ENCODE data around the gene DNMT1. TPM values are rescaled to one million over a fixed set of nuclear protein-coding genes. Genes with fewer than 3 reads are reported as not detected.
"Not testable (repeated sequence)": the region's sequence is repeated elsewhere in the genome, so short reads cannot be mapped to it uniquely, and the experiment has no call there.

DNMT1 gene
- total RNA-seq, 6 experiments from 2014 or later = 12.6 to 37.3 (median 24.4) TPM

- Histone ChIP-seq H3K4me3 (no peak overlapping the region), H3K27ac (peak overlapping the region; percentile 69 to 90 (median 81)), H3K36me3 (no peaks in the 10 kb centered on the region), H3K9me3 (no peaks in the 10 kb centered on the region), H3K4me1 (peaks cover 0 to 48% (median 19%) of the 10 kb centered on the region in 4 donors), H3K27me3 (no peaks in the 10 kb centered on the region)
- DNase-seq (peak in 1 of 3 donors; percentile 38), ATAC-seq (peak in 3 of 4 donors; percentile 22 to 52 (median 24))
- 50% methylated on average over 6 of the region's 6 CpGs for WGBS (ENCODE audit: insufficient coverage, low coverage, low lambda C conversion rate, missing lambda C conversion rate)
- intact Hi-C loops (cut with DNase I) = no loop called here
- no peak for TF ChIP-seq CTCF (IDR thresholded peaks at IDR 0.05)
- no peak for TF ChIP-seq POLR2A (IDR thresholded peaks at IDR 0.05)
These were observed 42.9 kb upstream of the DNMT1 start for GRCh38 chr19:10237702-10238101.

- DNase-seq; H3K4me3 ChIP-seq; H3K36me3 ChIP-seq; H3K9me3 ChIP-seq; ATAC-seq; intact Hi-C loops (cut with DNase I); H3K27me3 ChIP-seq: not testable (repeated sequence)
- 93% methylated on average over 3 of the region's 7 CpGs for WGBS (ENCODE audit: insufficient coverage, low coverage, low lambda C conversion rate, missing lambda C conversion rate)
- Histone ChIP-seq H3K27ac (peak overlapping the region; percentile 80 to 90 (median 81)), H3K4me1 (peaks cover 0 to 43% (median 16%) of the 10 kb centered on the region in 4 donors)
These were observed 40.7 kb upstream of the DNMT1 start for GRCh38 chr19:10235409-10235808.

GRCh38 chr19:10235003-10235402, 40.2 kb upstream of the DNMT1 start:
- H3K4me1 ChIP-seq = peaks cover 0 to 43% (median 16%) of the 10 kb centered on the region in 4 donors
- WGBS (ENCODE audit: insufficient coverage, low coverage, low lambda C conversion rate, missing lambda C conversion rate) = 41% methylated on average over 4 of the region's 4 CpGs
- no peaks in the 10 kb centered on the region for H3K9me3 ChIP-seq
- no peaks in the 10 kb centered on the region for H3K27me3 ChIP-seq
- peak; percentile 1 to 36 (median 6) for ATAC-seq
- H3K27ac ChIP-seq = peak overlapping the region in 2 of 3 donors; percentile 81 to 90
- DNase-seq = no peak
- no peak overlapping the region for H3K4me3 ChIP-seq
- no peak for TF ChIP-seq CTCF (IDR thresholded peaks at IDR 0.05)
- no peak for TF ChIP-seq POLR2A (IDR thresholded peaks at IDR 0.05)
- intact Hi-C loops (cut with DNase I) = no loop called here
- H3K36me3 ChIP-seq = no peaks in the 10 kb centered on the region

- Histone ChIP-seq H3K4me3 (no peak overlapping the region), H3K27ac (no peak overlapping the region), H3K9me3 (no peaks in the 10 kb centered on the region), H3K36me3 (no peaks in the 10 kb centered on the region), H3K27me3 (no peaks in the 10 kb centered on the region), H3K4me1 (peaks cover 0 to 40% (median 15%) of the 10 kb centered on the region in 4 donors)
- ATAC-seq (no peak), DNase-seq (no peak)
- 69% methylated on average over 1 of the region's 4 CpGs for WGBS (ENCODE audit: insufficient coverage, low coverage, low lambda C conversion rate, missing lambda C conversion rate)
- intact Hi-C loops (cut with DNase I) = no loop called here
- TF ChIP-seq CTCF (IDR thresholded peaks at IDR 0.05) = no peak
- no peak for TF ChIP-seq POLR2A (IDR thresholded peaks at IDR 0.05)
These were observed 39.2 kb upstream of the DNMT1 start for GRCh38 chr19:10233946-10234345.

- Histone ChIP-seq H3K36me3 (no peaks in the 10 kb centered on the region), H3K27me3 (no peaks in the 10 kb centered on the region), H3K4me3 (peak overlapping the region; percentile 65 to 81 (median 67)), H3K27ac (peak overlapping the region; percentile 46 to 85 (median 71)), H3K4me1 (peaks cover 0 to 19% (median 5%) of the 10 kb centered on the region in 4 donors), H3K9me3 (no peaks in the 10 kb centered on the region)
- DNase-seq = no peak
- TF ChIP-seq CTCF (IDR thresholded peaks at IDR 0.05) (no peak), POLR2A (IDR thresholded peaks at IDR 0.05) (no peak)
- ATAC-seq = no peak
- WGBS (ENCODE audit: insufficient coverage, low coverage, low lambda C conversion rate, missing lambda C conversion rate) = 77% methylated on average over 6 of the region's 8 CpGs
- intact Hi-C loops (cut with DNase I) = no loop called here
These were observed 37.0 kb upstream of the DNMT1 start for GRCh38 chr19:10231612-10232228.

All from right lobe of liver (tissue), 6 donors.